HL-60 (cell line): ENCODE results near the gene ZNF664.

Source experiments
- GABPA ChIP-seq: IDR thresholded peaks from 2 replicates; pipeline ENCODE4 v1.6.1; 2012; ENCODE audit warnings: low read depth
- REST ChIP-seq: IDR thresholded peaks from 2 replicates; pipeline ENCODE4 v1.6.1; 2012; ENCODE audit warnings: low read depth; ENCODE audit not compliant: insufficient replicate concordance
- TF ChIP-seq, protein P1 (sequence below): IDR thresholded peaks from one replicate; pipeline ENCODE4 v1.5.1; 2011; ENCODE audit warnings: low read length, control low read depth, inconsistent platforms; ENCODE audit not compliant: insufficient read depth

- TF ChIP-seq, protein P1, sequence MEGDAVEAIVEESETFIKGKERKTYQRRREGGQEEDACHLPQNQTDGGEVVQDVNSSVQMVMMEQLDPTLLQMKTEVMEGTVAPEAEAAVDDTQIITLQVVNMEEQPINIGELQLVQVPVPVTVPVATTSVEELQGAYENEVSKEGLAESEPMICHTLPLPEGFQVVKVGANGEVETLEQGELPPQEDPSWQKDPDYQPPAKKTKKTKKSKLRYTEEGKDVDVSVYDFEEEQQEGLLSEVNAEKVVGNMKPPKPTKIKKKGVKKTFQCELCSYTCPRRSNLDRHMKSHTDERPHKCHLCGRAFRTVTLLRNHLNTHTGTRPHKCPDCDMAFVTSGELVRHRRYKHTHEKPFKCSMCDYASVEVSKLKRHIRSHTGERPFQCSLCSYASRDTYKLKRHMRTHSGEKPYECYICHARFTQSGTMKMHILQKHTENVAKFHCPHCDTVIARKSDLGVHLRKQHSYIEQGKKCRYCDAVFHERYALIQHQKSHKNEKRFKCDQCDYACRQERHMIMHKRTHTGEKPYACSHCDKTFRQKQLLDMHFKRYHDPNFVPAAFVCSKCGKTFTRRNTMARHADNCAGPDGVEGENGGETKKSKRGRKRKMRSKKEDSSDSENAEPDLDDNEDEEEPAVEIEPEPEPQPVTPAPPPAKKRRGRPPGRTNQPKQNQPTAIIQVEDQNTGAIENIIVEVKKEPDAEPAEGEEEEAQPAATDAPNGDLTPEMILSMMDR: no peak
- TF ChIP-seq GABPA: no peak
- TF ChIP-seq REST: no peak
These were observed 71.8 kb downstream of the ZNF664 start for GRCh38 chr12:124044809-124045321.
